ENCODE measurements around the gene KDM3A.

- TF ChIP-seq USF2 (CRISPR knock-in tag; IDR thresholded peaks at IDR 0.05) (no peak), CTCF (IDR thresholded peaks at IDR 0.05) (no peak), USF1 (CRISPR knock-in tag; IDR thresholded peaks at IDR 0.05) (no peak)
Measured at GRCh38 chr2:86453836-86454235, 12.7 kb downstream of the KDM3A start.

Measured in WTC11 (cell line).